Tibial nerve (tissue), 4 donors: ENCODE results near the gene CACNA1G. TPM values are rescaled to one million over a fixed set of nuclear protein-coding genes. Genes with fewer than 3 reads are reported as not detected.

Experiments
- DNase-seq, 2 donors: peaks; one replicate each; pipeline ENCODE4 v3.0.0-alpha.2; 2019; ENCODE audit warnings: low spot score in 2 of 2
- H3K27ac ChIP-seq, 4 donors: fragments of 200-600 bp; sonication (generic) in 3 of 4; one replicate each; pipeline ENCODE4 v1.5.1; 2017 to 2019; ENCODE audit warnings: mild to moderate bottlenecking in 1 of 4
- H3K27me3 ChIP-seq, 2 donors: fragments of 200-600 bp; sonication (generic) in 1 of 2; one replicate each; pipeline versions ENCODE4 v1.5.1 to v1.6.0; 2017 to 2019
- H3K36me3 ChIP-seq, 3 donors: fragments of 200-600 bp; sonication (generic); one replicate each; pipeline ENCODE4 v1.5.1; 2018 to 2019
- H3K4me1 ChIP-seq, 4 donors: fragments of 200-600 bp; sonication (generic) in 3 of 4; one replicate each; pipeline ENCODE4 v1.5.1; 2017 to 2019
- H3K4me3 ChIP-seq, 4 donors: fragments of 200-600 bp; sonication (generic) in 3 of 4; one replicate each; pipeline ENCODE4 v1.5.1; 2017 to 2019; ENCODE audit warnings: mild to moderate bottlenecking in 1 of 4, moderate library complexity in 1 of 4
- H3K9me3 ChIP-seq, 4 donors: fragments of 200-600 bp; sonication (generic) in 3 of 4; one replicate each; pipeline ENCODE4 v1.5.1; 2017 to 2019
- CTCF ChIP-seq, 5 experiments: fragments of 200-600 bp in 3 of 5; fragments of 450-650 bp in 2 of 5; sonication (generic) in 3 of 5; IDR thresholded peaks; one replicate each; pipeline ENCODE4 v1.5.1; 2016 to 2019; ENCODE audit warnings: antibody characterized with exemption in 5 of 5, mild to moderate bottlenecking in 3 of 5, moderate library complexity in 2 of 5
- EP300 ChIP-seq, 2 donors: sonication (generic); formaldehyde crosslinking; IDR thresholded peaks; one replicate each; pipeline ENCODE4 v1.6.1; 2017; ENCODE audit warnings: antibody characterized with exemption in 2 of 2, mild to moderate bottlenecking in 1 of 2
- POLR2A ChIP-seq, 2 donors: fragments of 450-650 bp; IDR thresholded peaks; one replicate each; pipeline ENCODE4 v1.6.1; 2017; ENCODE audit warnings: antibody characterized with exemption in 2 of 2, mild to moderate bottlenecking in 2 of 2, moderate library complexity in 2 of 2
- WGBS, 2 donors: methylation state at CpG; one replicate each; pipeline ENCODE4 v1.1.5; 2018; 5-methylcytosine and 5-hydroxymethylcytosine counted together
- total RNA-seq, 4 donors: library from RNA; depleted of rRNA; stranded (reverse); fragments of >200 nt; gene quantifications; one replicate each; pipeline ENCODE4 v1.1.0, GENCODE V29; 2016

Gene CACNA1G
- total RNA-seq, 4 donors from 2014 or later = 0.21 to 2.2 TPM; not detected in 2

- Histone ChIP-seq H3K27me3 (peaks cover 0 to 41% of the 10 kb centered on the region in 2 donors), H3K36me3 (no peaks in the 10 kb centered on the region), H3K9me3 (no peaks in the 10 kb centered on the region), H3K4me1 (peaks cover 0 to 12% (median 2%) of the 10 kb centered on the region in 4 donors), H3K4me3 (no peak overlapping the region), H3K27ac (no peak overlapping the region)
- TF ChIP-seq CTCF (IDR thresholded peaks at IDR 0.05) (no peak), POLR2A (IDR thresholded peaks at IDR 0.05) (no peak), EP300 (IDR thresholded peaks at IDR 0.05) (no peak)
- DNase-seq = no peak
- 83 to 87% methylated on average over 19 of the region's 19 CpGs for WGBS, 2 donors
Observed at GRCh38 chr17:50625032-50625871, 64.7 kb downstream of the CACNA1G start.

GRCh38 chr17:50626037-50626574, 65.6 kb downstream of the CACNA1G start:
- peaks cover 0 to 12% (median 2%) of the 10 kb centered on the region in 4 donors for H3K4me1 ChIP-seq
- TF ChIP-seq CTCF (IDR thresholded peaks at IDR 0.05) (peak; percentile 44 to 85 (median 58)), POLR2A (IDR thresholded peaks at IDR 0.05) (no peak)
- peak; percentile 35 to 52 for DNase-seq
- peaks cover 0 to 46% of the 10 kb centered on the region in 2 donors for H3K27me3 ChIP-seq
- H3K36me3 ChIP-seq = no peaks in the 10 kb centered on the region
- no peaks in the 10 kb centered on the region for H3K9me3 ChIP-seq
- 51 to 81% methylated on average over 7 of the region's 19 CpGs for WGBS, 2 donors
- H3K4me3 ChIP-seq = no peak overlapping the region
- H3K27ac ChIP-seq = no peak overlapping the region

- Histone ChIP-seq H3K4me3 (no peak overlapping the region), H3K9me3 (no peaks in the 10 kb centered on the region), H3K27ac (no peak overlapping the region), H3K36me3 (no peaks in the 10 kb centered on the region), H3K27me3 (peaks cover 0 to 50% of the 10 kb centered on the region in 2 donors), H3K4me1 (peaks cover 0 to 16% (median 2%) of the 10 kb centered on the region in 4 donors)
- no peak for TF ChIP-seq EP300 (IDR thresholded peaks at IDR 0.05)
- no peak for TF ChIP-seq POLR2A (IDR thresholded peaks at IDR 0.05)
- no peak for TF ChIP-seq CTCF (IDR thresholded peaks at IDR 0.05)
- DNase-seq = no peak
- WGBS, 2 donors = 79 to 81% methylated on average over 17 of the region's 17 CpGs
Observed at GRCh38 chr17:50627036-50627781, 66.7 kb downstream of the CACNA1G start.

- Histone ChIP-seq H3K4me3 (no peak overlapping the region), H3K4me1 (peaks cover 0 to 16% (median 2%) of the 10 kb centered on the region in 4 donors), H3K27ac (no peak overlapping the region), H3K27me3 (peaks cover 0 to 53% of the 10 kb centered on the region in 2 donors), H3K36me3 (no peaks in the 10 kb centered on the region), H3K9me3 (no peaks in the 10 kb centered on the region)
- TF ChIP-seq CTCF (IDR thresholded peaks at IDR 0.05) (no peak), EP300 (IDR thresholded peaks at IDR 0.05) (no peak), POLR2A (IDR thresholded peaks at IDR 0.05) (no peak)
- WGBS, 2 donors = 37% methylated on average over 17 of the region's 17 CpGs
- no peak for DNase-seq
Observed at GRCh38 chr17:50627782-50628601, 67.5 kb downstream of the CACNA1G start.
